Neural progenitor cell (in vitro differentiated cells): ENCODE data around the gene FHDC1. TPM values are rescaled to one million over a fixed set of nuclear protein-coding genes. Genes with fewer than 3 reads are reported as not detected.

ENCODE experiments used
- DNase-seq: peaks from one replicate; pipeline ENCODE4 v3.0.0-alpha.2; 2016; ENCODE audit warnings: low spot score
- H2AFZ ChIP-seq: fragments of 200-600 bp; sonication (generic); replicated peaks from 2 replicates; pipeline ENCODE4 v1.6.1; 2016; ENCODE audit warnings: antibody characterized with exemption
- H3F3A ChIP-seq: fragments of 200-600 bp; sonication (generic); 2 replicates; pipeline ENCODE4 v1.6.1; 2016; ENCODE audit warnings: antibody characterized with exemption, low read depth
- H3K27ac ChIP-seq: fragments of 200-600 bp; sonication (generic); 2 replicates; pipeline ENCODE4 v1.5.1; 2016; ENCODE audit warnings: mild to moderate bottlenecking
- H3K27me3 ChIP-seq: fragments of 200-600 bp; sonication (generic); 2 replicates; pipeline ENCODE4 v1.6.1; 2016; ENCODE audit warnings: mild to moderate bottlenecking, moderate library complexity
- H3K36me3 ChIP-seq: fragments of 200-600 bp; sonication (generic); 2 replicates; pipeline ENCODE4 v1.5.1; 2016
- H3K4me1 ChIP-seq: fragments of 200-600 bp; sonication (generic); 2 replicates; pipeline ENCODE4 v1.6.1; 2016; ENCODE audit warnings: mixed run types
- H3K4me2 ChIP-seq: fragments of 200-600 bp; sonication (generic); 2 replicates; pipeline ENCODE4 v1.6.1; 2016
- H3K4me3 ChIP-seq: fragments of 200-600 bp; sonication (generic); 2 replicates; pipeline ENCODE4 v1.5.1; 2016
- H3K79me2 ChIP-seq: fragments of 200-600 bp; sonication (generic); 2 replicates; pipeline ENCODE4 v1.6.1; 2016; ENCODE audit warnings: low read depth
- H3K9ac ChIP-seq: fragments of 200-600 bp; sonication (generic); 2 replicates; pipeline ENCODE4 v1.6.1; 2016
- H3K9me3 ChIP-seq: fragments of 200-600 bp; sonication (generic); 2 replicates; pipeline ENCODE4 v1.5.1; 2016; ENCODE audit warnings: low read depth
- H4K20me1 ChIP-seq: fragments of 200-600 bp; sonication (generic); 2 replicates; pipeline ENCODE4 v1.6.1; 2016; ENCODE audit warnings: low read depth
- H3K27ac Mint-ChIP-seq: 3 replicates; pipeline ENCODE4 v1.8.0; 2021; ENCODE audit warnings: mixed read lengths
- H3K27me3 Mint-ChIP-seq: 2 replicates; pipeline ENCODE4 v1.8.0; 2022; ENCODE audit warnings: low read depth, mild to moderate bottlenecking, inconsistent platforms, moderate library complexity, mixed read lengths; ENCODE audit not compliant: insufficient read depth
- H3K36me3 Mint-ChIP-seq: 3 replicates; pipeline ENCODE4 v1.8.0; 2021; ENCODE audit warnings: mixed read lengths
- H3K4me1 Mint-ChIP-seq: 3 replicates; pipeline ENCODE4 v1.8.0; 2021; ENCODE audit warnings: mixed read lengths
- H3K4me3 Mint-ChIP-seq: 3 replicates; pipeline ENCODE4 v1.8.0; 2021; ENCODE audit warnings: mild to moderate bottlenecking, moderate library complexity, mixed read lengths
- H3K9me3 Mint-ChIP-seq: 3 replicates; pipeline ENCODE4 v1.8.0; 2020; ENCODE audit warnings: mixed read lengths
- CTCF ChIP-seq: fragments of 200-600 bp; sonication (generic); IDR thresholded peaks from 2 replicates; pipeline ENCODE4 v1.5.1; 2017; ENCODE audit warnings: antibody characterized with exemption, mild to moderate bottlenecking
- EZH2 ChIP-seq: fragments of 200-600 bp; sonication (generic); IDR thresholded peaks from 2 replicates; pipeline ENCODE4 v1.6.1; 2017; ENCODE audit warnings: antibody characterized with exemption, mild to moderate bottlenecking, moderate library complexity
- EZH2phosphoT487 ChIP-seq: fragments of 200-600 bp; sonication (generic); IDR thresholded peaks from 2 replicates; pipeline ENCODE4 v1.6.1; 2017; ENCODE audit warnings: antibody characterized with exemption
- total RNA-seq: library from RNA; depleted of rRNA; stranded (reverse); fragments of >200 nt; gene quantifications from 2 replicates; pipeline ENCODE4 v1.2.3, GENCODE V29; 2015; ENCODE audit warnings: low replicate concordance

The FHDC1 gene
- total RNA-seq, 1 donor from 2014 or later, result 3.0 TPM

DNA sequence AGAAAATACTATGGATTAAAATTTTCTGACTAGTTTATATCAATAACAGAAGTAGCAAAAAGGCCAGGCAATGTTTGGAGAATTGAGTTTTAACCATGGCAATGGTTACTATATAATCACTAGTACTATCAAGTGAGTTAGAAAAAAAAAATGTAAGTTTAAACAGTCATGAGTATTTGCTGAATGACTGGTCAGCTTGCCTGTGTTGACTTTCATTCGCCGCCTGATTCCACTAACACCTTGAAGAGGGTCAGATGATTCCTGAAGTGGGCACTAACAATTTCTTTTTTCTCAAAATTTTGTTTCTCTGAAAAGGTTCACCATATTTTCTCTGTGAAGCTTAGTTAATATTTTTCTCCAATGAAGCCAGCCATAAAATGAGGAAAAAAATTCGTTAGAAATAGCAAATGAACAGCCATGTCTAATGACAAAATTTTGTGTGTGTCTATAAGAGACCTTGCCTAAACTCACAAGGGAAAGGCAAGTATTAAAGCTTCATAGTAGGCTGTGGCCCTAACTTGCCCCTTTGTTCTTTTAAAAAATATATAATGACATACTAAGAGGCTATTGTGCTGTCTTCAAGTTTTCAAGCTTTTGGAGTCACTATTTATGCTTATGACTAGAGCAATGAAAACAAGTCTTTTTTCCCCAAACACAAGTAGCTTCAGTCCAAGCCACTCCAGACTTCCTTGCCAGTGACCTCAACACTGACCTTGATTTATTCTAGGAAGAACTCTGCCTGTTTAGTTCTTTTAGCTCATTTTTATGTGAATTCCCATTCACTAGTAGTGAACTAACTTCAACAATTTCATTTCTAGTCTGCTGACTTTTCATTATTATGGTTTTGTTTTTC lies 18.4 kb upstream of the FHDC1 start:
- H3K9me3 ChIP-seq, result peaks cover 14% of the 10 kb centered on the region
- TF ChIP-seq CTCF (no peak), EZH2phosphoT487 (no peak), EZH2 (no peak)

DNA sequence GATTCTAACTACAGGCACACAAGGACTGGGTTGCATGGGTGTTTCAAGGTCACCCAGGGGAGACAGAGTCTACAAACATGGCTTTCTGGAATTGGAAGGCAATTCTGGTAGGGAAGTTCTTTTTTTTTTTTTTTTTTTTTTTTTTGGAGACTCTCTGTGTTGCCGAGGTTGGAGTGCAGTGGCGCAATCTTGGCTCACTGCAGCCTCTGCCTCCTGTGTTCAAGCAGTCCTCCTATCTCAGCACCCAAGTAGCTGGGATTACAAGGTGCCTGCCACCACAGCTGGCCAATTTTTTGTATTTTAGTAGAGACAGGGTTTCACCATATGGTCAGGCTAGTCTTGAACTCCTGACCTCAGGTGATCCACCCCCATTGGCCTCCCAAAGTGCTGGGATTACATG lies 16.3 kb upstream of the FHDC1 start:
- Histone ChIP-seq H3K36me3 (peaks cover 4% of the 10 kb centered on the region), H3K4me2 (no peak overlapping the region), H3F3A (no peaks in the 10 kb centered on the region), H3K9me3 (peaks cover 14% of the 10 kb centered on the region), H3K79me2 (no peaks in the 10 kb centered on the region), H3K27ac (no peak overlapping the region), H3K9ac (no peak overlapping the region), H3K4me1 (no peaks in the 10 kb centered on the region), H3K4me3 (no peak overlapping the region), H3K27me3 (no peaks in the 10 kb centered on the region), H4K20me1 (no peaks in the 10 kb centered on the region), H2AFZ (no peak overlapping the region)
- Mint-ChIP-seq H3K27ac (no peak overlapping the region), H3K36me3 (peaks cover 14% of the 10 kb centered on the region), H3K4me1 (no peaks in the 10 kb centered on the region), H3K27me3 (no peaks in the 10 kb centered on the region), H3K9me3 (peaks cover 24% of the 10 kb centered on the region), H3K4me3 (no peak overlapping the region)
- no peak for TF ChIP-seq EZH2
- TF ChIP-seq CTCF, result no peak
- no peak for DNase-seq

More for the DNA sequence above, 18.4 kb upstream of the FHDC1 start:
- Histone ChIP-seq H3K36me3 (peaks cover 4% of the 10 kb centered on the region), H3F3A (no peaks in the 10 kb centered on the region), H3K4me1 (no peaks in the 10 kb centered on the region), H2AFZ (no peak overlapping the region), H3K4me3 (no peak overlapping the region), H3K79me2 (no peaks in the 10 kb centered on the region), H4K20me1 (no peaks in the 10 kb centered on the region), H3K4me2 (no peak overlapping the region), H3K27ac (no peak overlapping the region), H3K9ac (no peak overlapping the region), H3K27me3 (no peaks in the 10 kb centered on the region)
- no peaks in the 10 kb centered on the region for H3K27me3 Mint-ChIP-seq
- peaks cover 18% of the 10 kb centered on the region for H3K36me3 Mint-ChIP-seq
- H3K4me3 Mint-ChIP-seq, result no peak overlapping the region
- H3K4me1 Mint-ChIP-seq, result no peaks in the 10 kb centered on the region
- H3K27ac Mint-ChIP-seq, result no peak overlapping the region
- H3K9me3 Mint-ChIP-seq, result peaks cover 24% of the 10 kb centered on the region
- no peak for DNase-seq

GRCh38 chr4:152920768-152921167 lies 15.4 kb upstream of the FHDC1 start:
- H3K9me3 Mint-ChIP-seq, result peaks cover 24% of the 10 kb centered on the region

More at GRCh38 chr4:152920768-152921167, 15.4 kb upstream of the FHDC1 start:
- H3K9ac ChIP-seq, result no peak overlapping the region
- H3K27ac ChIP-seq, result no peak overlapping the region
- Mint-ChIP-seq H3K4me3 (no peak overlapping the region), H3K4me1 (no peaks in the 10 kb centered on the region), H3K27ac (no peak overlapping the region), H3K36me3 (peaks cover 14% of the 10 kb centered on the region), H3K27me3 (no peaks in the 10 kb centered on the region)
- H3K36me3 ChIP-seq, result peaks cover 4% of the 10 kb centered on the region
- no peaks in the 10 kb centered on the region for H3K4me1 ChIP-seq
- TF ChIP-seq EZH2 (no peak), CTCF (no peak), EZH2phosphoT487 (no peak)
- H3K27me3 ChIP-seq, result no peaks in the 10 kb centered on the region
- H3K4me3 ChIP-seq, result no peak overlapping the region
- no peak overlapping the region for H3K4me2 ChIP-seq
- no peak overlapping the region for H2AFZ ChIP-seq
- H4K20me1 ChIP-seq, result no peaks in the 10 kb centered on the region
- H3F3A ChIP-seq, result no peaks in the 10 kb centered on the region
- H3K79me2 ChIP-seq, result no peaks in the 10 kb centered on the region
- peaks cover 14% of the 10 kb centered on the region for H3K9me3 ChIP-seq
- DNase-seq, result no peak
